ACHN (cell line): Measurements from ENCODE around the gene ANXA2.

Experiments
- DNase-seq: peaks from one replicate; pipeline ENCODE4 v3.0.0-alpha.2; 2015
- in situ Hi-C: cut with HindIII; loops from 2 replicates; pipeline ENCODE4 v1.10.0; 2017; ENCODE audit warnings: low sequenced_read_pairs, low pct_ligation_motif_present, low pct_unique_long_range_greater_than_20kb

The ANXA2 gene

GRCh38 chr15:60326824-60327654 is 70.7 kb downstream of the ANXA2 start:
- DNase-seq, result peak; percentile 59
- in situ Hi-C loops, result no loop called here

- in situ Hi-C loops, result no loop called here
- no peak for DNase-seq
These were observed 71.4 kb downstream of the ANXA2 start for GRCh38 chr15:60326343-60326742.

DNA sequence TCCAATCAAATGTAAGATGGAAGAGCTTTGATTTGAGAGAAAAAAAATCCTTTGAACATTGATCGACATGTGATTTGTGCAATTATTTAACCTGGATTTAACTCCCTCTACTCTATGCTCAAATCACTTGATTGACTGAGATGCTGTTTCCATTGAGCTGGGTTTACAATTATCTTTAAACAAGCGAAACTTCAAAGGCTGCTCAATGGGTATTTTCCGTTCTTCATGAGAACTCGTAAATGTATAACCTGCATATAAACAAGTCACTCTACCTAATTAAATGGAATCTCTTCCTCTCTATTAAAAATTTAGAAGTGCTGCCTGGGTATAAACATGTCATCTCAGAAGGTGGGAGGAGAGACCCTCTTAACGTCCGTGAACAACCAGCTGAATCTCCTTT is 71.9 kb downstream of the ANXA2 start:
- no peak for DNase-seq
- in situ Hi-C loops, result no loop called here

DNA sequence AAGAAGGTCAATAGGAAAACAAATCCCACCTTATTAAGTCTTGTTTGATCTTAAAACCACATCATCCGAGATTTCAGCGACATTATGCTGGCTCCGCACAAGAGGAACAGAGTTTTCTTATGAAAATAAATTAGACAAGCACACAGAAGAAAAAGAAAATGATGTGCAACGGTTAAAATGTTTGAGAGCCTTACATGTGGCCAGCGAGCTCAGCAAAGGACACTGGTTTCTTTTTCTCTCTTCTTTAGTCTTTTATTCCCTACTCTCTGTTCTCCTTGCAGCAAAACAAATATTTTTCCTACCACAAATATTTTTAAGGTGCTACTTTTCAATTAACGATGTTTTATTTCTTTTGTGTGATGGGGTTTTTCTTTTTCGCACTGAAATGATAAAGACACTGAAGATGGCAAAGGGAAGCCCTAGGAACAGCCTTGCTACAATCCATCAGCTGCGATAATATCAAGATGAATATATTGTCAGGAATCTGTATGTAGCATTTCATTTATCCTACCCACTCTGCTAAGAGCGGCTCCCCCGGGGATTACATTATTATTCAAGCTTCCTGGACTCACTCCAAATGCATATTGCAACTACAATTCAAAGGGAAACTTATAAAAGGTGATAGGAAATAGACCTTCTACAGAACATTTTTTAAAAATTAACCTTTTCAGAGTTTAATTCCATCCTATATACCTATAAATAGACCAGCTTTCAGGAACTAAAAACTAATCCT is 72.9 kb downstream of the ANXA2 start:
- in situ Hi-C loops, result no loop called here
- no peak for DNase-seq

DNA sequence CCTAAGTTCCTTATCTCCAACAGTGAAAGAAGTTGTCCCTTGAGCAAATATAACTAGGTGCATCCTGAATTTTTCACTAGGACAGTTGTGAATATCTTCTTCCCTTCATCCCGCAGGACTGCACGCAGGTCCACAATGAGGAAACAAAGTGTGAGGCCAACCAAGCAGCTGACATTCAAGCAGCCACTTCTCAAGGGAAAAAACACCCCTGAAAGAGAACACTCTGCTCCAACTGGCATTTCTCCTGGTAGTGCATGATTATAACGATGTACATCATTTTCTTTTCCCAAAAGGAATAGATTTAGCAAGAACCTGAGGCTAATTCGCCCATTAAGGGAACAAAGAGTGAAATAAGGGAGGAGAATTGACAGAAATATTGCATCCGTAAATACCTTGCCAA is 74.5 kb downstream of the ANXA2 start:
- DNase-seq, result no peak
- in situ Hi-C loops, result no loop called here

DNA sequence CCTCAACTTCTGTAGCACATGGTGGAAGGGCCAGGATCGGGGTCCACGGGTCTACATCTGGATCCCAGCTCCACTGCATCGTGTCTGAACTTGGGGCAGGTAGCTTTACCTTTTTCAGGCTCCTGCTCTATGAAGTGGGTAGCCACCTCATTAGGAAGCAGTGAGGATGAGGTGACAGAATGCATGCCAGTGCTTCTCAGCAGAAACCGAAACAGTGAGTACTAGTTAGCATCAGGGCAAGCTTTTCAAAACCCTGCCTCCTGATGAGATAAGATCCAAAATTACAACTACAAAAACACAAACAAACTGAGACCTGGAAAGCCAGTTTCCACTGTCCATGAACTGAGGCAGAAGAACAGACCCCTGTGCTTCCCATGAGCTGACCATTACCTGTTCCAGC is 77.4 kb downstream of the ANXA2 start:
- in situ Hi-C loops, result no loop called here
- DNase-seq, result no peak

DNA sequence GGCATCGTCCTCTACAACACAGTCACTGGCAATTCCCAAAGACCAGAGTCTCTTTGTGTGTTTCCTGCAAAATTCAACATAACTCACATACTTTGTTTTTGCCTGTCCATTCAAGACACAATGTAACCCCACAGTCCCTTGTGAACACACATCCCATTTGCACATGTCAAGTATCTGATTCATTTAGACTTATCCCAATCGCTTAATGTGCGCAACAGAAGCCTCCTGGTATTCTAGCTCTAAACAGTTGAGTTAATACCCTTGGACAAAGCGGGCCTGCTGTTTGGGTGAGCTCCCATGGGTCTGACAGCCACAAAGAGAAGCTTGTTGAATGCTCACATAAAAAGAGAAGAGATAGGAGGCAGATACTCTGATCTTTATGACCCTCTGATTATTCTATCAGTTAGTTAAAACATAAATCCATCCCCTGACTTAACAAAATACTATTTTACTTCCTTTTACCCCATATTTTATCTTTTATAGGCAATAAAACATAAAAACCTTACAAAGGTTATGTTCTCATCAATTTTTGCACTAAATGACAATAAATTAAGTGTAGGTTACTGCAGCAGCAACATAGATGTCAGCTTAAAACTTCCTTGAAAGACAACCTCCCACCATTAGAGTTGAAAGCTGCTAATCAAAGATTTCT is 79.4 kb downstream of the ANXA2 start:
- DNase-seq, result no peak
- in situ Hi-C loops, result no loop called here

GRCh38 chr15:60316961-60317360 is 80.8 kb downstream of the ANXA2 start:
- DNase-seq, result no peak
- in situ Hi-C loops, result no loop called here

- DNase-seq, result no peak
- in situ Hi-C loops, result no loop called here
These were observed 81.9 kb downstream of the ANXA2 start for GRCh38 chr15:60315878-60316277.

DNA sequence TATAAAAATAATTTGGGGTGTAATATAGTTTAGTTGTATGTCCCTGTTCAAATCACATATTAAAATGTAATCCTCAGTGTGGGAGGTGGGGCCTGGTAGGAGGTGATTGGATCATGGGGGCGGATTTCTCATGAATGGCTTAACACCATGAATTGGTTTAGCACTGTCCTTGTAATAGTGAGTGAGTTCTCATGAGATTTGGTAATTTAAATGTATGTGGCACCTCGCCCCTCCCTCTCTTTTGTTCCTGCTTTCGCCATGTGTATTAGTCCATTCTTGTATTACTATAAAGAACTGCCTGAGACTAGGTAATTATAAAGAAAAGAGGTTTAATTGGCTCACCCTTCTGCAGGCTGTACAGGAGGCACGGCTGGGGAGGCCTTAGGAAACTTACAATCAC is 83.9 kb downstream of the ANXA2 start:
- no peak for DNase-seq
- in situ Hi-C loops, result no loop called here

DNA sequence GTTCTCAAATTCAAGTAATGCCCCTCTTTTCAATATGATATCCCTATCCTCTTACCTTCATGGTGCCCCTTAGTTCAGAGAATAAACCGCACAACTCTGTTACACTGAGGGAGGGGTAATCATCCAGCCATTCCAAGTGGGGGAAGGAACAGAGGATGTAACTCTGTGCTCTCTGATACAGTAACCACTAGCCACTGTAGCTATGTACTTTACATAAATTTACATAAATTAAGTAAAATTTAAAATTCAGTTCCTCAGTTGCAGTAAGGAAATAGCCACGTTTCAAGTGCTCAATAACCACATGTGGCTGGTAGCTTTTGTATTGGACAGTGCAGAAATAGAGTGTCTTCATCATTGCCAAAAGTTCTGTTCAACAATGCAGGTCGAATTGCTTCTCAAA is 90.8 kb downstream of the ANXA2 start:
- DNase-seq, result no peak
- in situ Hi-C loops, result no loop called here

- no peak for DNase-seq
- in situ Hi-C loops, result no loop called here
These were observed 96.8 kb downstream of the ANXA2 start for GRCh38 chr15:60301024-60301423.

GRCh38 chr15:60299452-60300047 is 98.2 kb downstream of the ANXA2 start:
- in situ Hi-C loops, result no loop called here
- DNase-seq, result no peak
